Bronchial smooth muscle cell (primary cell): ENCODE data around the gene DPM3. TPM values are rescaled to one million over a fixed set of nuclear protein-coding genes. Genes with fewer than 3 reads are reported as not detected.

Experiments
- total RNA-seq: library from RNA; depleted of rRNA; stranded (reverse); fragments of >200 nt; gene quantifications from 2 replicates; pipeline ENCODE4 v1.2.1, GENCODE V29; 2014

DPM3 gene, protein sequence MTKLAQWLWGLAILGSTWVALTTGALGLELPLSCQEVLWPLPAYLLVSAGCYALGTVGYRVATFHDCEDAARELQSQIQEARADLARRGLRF
- 63.7 and 65.9 TPM in 2 replicates for total RNA-seq

DNA sequence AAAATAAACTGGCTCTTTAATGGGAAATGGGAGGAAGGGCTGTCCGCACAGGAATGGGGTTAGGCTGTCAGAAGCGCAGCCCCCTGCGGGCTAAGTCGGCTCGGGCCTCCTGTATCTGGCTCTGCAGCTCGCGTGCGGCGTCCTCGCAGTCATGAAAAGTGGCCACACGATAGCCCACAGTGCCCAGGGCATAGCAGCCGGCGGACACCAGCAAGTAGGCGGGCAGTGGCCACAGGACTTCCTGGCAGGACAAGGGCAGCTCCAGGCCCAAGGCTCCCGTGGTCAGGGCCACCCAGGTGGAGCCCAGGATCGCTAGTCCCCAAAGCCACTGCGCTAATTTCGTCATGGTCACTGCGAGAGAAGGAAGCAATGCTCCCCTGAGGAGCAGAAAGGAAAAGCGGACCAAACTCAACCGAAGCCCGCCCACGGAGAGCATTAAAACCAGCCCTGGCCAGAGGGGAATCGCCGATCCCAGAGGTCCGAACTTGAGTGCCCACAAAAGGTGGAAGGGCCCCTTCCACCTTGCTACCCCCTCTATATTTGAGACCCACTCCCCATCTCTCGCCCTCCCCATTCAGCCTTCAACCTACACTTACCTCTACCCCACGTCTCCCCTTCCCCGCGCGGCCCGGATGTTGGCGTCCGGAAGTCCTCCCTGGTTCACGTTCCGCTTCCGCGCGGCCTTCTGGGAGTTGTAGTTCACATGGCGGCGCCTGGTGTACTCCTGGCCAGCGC, at the start of gene DPM3:
DPM3 (minus strand) TSS at position 637 of the 735 bp plus-strand sequence; CDS start at position 346, 291 bp downstream.

DNA sequence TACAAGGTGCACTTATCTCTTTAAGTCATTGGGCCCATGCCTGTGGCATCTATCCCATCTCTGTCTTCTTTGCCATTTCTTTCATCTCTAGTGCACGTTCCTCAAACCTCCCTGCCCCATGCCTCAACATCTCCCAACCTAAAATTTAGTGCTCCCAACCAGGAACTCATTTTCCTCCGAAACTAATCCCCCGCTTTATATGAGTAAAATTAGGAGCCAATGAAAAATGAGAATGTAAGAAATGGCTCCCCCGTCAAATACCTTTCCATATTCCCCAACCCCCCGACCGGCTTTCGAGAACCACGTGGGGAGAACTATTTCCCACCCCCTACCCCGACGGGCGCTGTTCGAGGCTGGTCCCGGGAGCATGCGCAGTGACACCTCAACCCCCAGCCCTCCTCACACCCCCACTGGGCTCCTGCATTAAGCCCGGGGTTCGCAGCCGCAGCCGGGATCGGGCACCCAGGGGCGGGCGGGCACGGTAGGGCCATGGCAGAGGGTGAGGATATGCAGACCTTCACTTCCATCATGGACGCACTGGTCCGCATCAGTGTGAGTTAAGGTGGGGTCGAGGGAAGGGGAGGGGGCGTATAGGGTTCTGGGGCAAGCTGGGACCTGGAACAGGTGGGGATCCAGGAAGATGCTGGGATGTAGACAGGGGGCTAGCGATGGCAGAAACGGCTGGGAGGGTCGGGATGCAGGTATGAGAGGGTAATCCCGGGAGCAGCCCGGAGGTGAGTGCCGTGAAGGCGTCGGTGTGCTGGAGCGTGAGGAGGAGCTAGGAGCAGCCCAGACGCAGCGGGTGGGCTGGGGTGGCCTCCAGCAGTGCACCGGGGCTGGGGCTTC, 33.4 kb upstream of the DPM3 start, which contains the start of gene TRIM46:
TRIM46 (plus strand) TSS at position 372 of the 846 bp plus-strand sequence; CDS start at position 490, 118 bp downstream.

DNA sequence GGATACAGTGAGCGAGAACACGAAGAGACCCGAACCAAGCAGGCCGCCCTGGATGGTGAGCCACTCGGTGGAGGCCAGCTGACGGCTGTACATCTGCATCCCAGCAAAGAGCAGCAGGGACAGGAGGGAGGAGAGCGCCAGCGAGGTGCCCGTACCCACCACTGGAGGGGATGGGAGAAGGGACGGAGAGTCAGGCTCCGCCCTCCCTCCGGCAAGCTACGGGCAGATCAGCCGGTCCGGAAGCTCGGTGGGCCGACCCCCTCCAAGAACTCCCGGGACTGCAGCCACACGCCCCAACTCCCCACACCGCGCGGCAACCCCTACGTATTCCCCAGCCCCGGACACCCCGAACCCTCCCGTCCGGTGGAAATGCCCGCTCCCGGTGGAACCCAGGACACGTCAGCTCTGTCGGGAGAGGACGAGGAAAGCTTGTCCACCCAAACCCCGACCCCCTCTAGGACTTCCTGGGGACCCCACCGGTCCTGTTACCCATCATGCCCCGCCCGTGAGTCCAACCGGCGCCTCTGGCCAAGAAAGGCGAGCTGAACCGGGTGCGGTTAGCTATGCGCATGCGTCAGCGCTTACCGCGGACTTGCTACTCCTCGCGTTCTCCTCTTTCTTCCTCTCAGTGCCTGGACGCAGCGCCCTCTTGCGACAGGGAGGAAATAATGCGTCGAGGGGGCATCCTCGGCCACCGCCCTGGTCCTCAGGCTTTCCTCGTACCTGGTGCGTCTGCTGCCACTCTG, 32.6 kb upstream of the DPM3 start, which contains the start of gene KRTCAP2:
KRTCAP2 (minus strand) TSS at position 573 of the 746 bp plus-strand sequence; CDS start at position 493, 80 bp downstream.

DNA sequence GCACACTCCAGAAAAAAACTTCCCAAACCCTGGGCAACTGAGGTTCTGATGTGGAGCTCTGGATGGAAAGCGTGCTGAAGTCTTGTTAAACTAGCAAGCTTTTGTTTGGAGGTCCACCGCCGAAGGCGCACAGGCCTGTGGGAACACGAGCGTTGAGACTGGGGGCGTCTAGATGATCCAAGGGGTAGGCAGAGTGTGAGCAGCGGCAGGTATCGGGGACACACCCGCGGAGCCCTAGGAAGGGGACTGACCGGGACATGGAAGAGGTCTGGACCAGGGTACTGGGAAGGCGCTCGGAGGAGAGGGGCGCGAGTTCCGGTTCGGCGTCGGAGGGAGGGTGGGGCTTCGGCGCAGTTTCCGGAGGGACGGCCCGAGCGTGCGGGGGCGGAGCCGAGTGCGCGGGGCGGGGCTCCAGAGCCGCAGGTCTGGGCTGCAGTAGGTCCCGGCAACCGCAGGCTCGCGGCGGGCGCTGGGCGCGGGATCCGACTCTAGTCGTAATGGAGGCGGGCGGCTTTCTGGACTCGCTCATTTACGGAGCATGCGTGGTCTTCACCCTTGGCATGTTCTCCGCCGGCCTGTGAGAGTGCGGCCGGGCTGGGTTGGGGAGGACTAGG, 4.8 kb downstream of the DPM3 start, which contains the start of gene SLC50A1:
SLC50A1 (plus strand) TSS at position 438 of the 614 bp plus-strand sequence; CDS start at position 498, 60 bp downstream.

DNA sequence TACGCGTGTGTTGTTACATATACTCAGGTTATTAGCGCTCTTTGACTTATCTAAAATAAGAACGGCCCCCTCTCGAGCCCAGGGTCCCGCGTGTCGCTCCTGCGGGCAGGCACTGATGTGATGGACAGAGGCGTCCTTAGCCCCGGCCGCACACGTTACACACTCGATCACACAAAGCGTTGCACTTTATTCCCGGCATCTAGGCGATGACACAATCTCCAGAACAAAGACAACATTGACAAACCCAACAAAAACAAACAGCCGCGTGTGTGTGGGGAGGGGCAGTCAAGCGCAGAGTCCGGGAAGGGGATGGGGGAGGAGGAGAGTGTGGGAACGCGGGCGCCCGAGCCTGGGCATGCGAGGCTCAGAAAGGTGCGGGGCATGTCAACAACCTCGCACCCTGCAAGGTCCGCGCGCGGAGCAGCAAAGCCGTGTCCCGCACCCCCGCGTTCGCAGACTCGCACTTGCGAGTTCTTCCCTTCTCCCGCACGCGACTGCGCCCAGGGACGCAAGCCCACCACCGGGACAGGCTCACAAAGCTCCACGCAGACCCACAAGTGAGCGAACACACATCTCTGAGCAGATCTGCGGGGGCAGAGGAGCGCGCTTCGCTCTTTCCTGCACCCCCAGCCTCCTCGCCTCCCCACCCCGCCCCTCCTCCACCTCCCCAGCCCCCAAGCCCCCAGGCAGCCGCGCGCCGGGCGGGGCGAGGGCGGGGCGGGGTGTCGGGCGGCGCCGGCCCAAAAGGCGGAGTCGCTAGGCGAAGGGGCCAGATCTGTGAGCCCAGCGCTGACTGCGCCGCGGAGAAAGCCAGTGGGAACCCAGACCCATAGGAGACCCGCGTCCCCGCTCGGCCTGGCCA, 13.0 kb downstream of the DPM3 start, which contains the start of gene EFNA1:
EFNA1 (plus strand) TSS at position 772 of the 862 bp plus-strand sequence. CDS start 102 bp downstream, outside the sequence.

Other genes starting within 250 kb of the DPM3 start
- 9.3 and 11.2 TPM in 2 replicates for gene PMVK, start 203.8 kb downstream of the DPM3 start, total RNA-seq
- gene PBXIP1, start 184.4 kb downstream of the DPM3 start, total RNA-seq: 115 and 123 TPM in 2 replicates
- gene PYGO2, start 178.7 kb downstream of the DPM3 start, total RNA-seq: 4.6 and 10.6 TPM in 2 replicates
- gene SHC1, start 169.8 kb downstream of the DPM3 start, total RNA-seq: 79.3 and 143 TPM in 2 replicates
- gene CKS1B, start 165.8 kb downstream of the DPM3 start, total RNA-seq: 20.2 and 22.2 TPM in 2 replicates
- gene FLAD1, start 157.2 kb downstream of the DPM3 start, total RNA-seq: 13.7 and 14.3 TPM in 2 replicates
- gene LENEP, start 146.9 kb downstream of the DPM3 start, total RNA-seq: 0.60 TPM in 1 of 2 replicates, not detected in the other
- 8.5 and 9.1 TPM in 2 replicates for gene ZBTB7B, start 137.7 kb downstream of the DPM3 start, total RNA-seq
- gene DCST2, start 106.8 kb downstream of the DPM3 start, total RNA-seq: 0.09 TPM in 1 of 2 replicates, not detected in the other
- gene DCST1, start 106.7 kb downstream of the DPM3 start, total RNA-seq: not detected in 2 replicates
- 38.8 and 55.6 TPM in 2 replicates for gene ADAM15, start 89.2 kb downstream of the DPM3 start, total RNA-seq
- gene EFNA4, start 76.8 kb downstream of the DPM3 start, total RNA-seq: 2.4 and 3.6 TPM in 2 replicates
- gene EFNA3, start 61.7 kb downstream of the DPM3 start, total RNA-seq: 0.79 and 1.1 TPM in 2 replicates
- 0.86 and 1.3 TPM in 2 replicates for gene EFNA1, start 12.7 kb downstream of the DPM3 start, total RNA-seq
- 16.6 and 27.6 TPM in 2 replicates for gene SLC50A1, start 4.7 kb downstream of the DPM3 start, total RNA-seq
- 82.6 and 100 TPM in 2 replicates for gene KRTCAP2, start 32.8 kb upstream of the DPM3 start, total RNA-seq
- 3.5 and 5.2 TPM in 2 replicates for gene TRIM46, start 33.3 kb upstream of the DPM3 start, total RNA-seq
- gene THBS3, start 67.4 kb upstream of the DPM3 start, total RNA-seq: 34.0 and 42.0 TPM in 2 replicates
- gene MTX1, start 68.2 kb upstream of the DPM3 start, total RNA-seq: 31.9 and 37.7 TPM in 2 replicates
- gene ENTREP3, start 115.0 kb upstream of the DPM3 start, total RNA-seq: 4.5 and 5.5 TPM in 2 replicates
- gene SCAMP3, start 121.8 kb upstream of the DPM3 start, total RNA-seq: 18.5 and 28.5 TPM in 2 replicates
- 26.2 and 41.5 TPM in 2 replicates for gene CLK2, start 133.0 kb upstream of the DPM3 start, total RNA-seq
- gene HCN3, start 136.9 kb upstream of the DPM3 start, total RNA-seq: 0.95 and 3.2 TPM in 2 replicates
- under 0.01 and 0.16 TPM in 2 replicates for gene PKLR, start 160.9 kb upstream of the DPM3 start, total RNA-seq
- 132 and 244 TPM in 2 replicates for gene FDPS, start 168.3 kb upstream of the DPM3 start, total RNA-seq
- 8.7 and 11.5 TPM in 2 replicates for gene RUSC1, start 180.4 kb upstream of the DPM3 start, total RNA-seq